ENCODE measurements around the gene RNF114.

DNA sequence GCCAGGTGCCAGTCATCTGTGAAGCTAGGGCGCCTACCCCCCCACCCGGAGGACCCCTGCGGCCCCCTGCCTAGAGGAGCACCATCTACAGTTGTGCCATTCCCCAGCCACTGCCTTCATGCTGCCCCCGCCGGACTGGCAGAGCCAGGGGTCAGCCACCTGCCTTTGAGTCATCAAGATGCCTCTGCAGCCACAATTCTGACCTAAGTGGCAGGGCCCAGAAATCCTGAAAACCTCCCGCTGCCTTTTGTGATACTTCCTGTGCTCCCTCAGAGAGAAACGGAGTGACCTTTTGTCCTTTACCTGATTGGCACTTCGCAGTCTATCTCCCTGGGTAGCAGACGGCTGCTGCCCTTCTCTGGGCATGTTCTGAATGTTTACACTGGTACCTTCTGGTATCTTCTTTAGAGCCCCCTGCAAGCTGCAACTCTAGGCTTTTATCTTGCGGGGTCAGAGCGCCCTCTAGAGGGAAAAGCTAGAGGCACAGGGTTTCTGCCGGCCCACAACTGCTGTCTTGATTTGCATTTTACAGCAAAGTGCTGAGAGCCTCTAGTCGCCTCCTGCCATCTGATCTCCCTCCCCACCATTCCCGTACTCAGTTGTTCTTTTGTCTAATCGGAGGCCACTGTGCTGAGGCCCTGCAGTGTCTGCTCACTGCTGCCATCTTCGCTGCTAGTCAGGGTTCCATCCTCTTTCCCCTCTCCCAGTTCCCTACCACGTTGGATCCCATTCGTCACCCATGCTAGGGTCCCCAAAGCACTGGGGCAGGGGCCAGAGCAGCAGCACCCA lies 47.8 kb upstream of the RNF114 start:
- TF ChIP-seq CTCF (conservative IDR thresholded peaks at IDR 0.05; ENCODE audit: low read length), result peak; percentile 91
- no peak for TF ChIP-seq EZH2phosphoT487 (IDR thresholded peaks at IDR 0.05; ENCODE audit: borderline replicate concordance)
